Stomach (tissue), 9 donors: ENCODE results near the gene LYZL1. TPM values are rescaled to one million over a fixed set of nuclear protein-coding genes. Genes with fewer than 3 reads are reported as not detected.

Experiments used
- DNase-seq, 2 donors: peaks; one replicate each; pipeline versions ENCODE4 v3.0.0 to v3.0.0-alpha.2; 2013 to 2019
- H3K27ac ChIP-seq, 5 donors: fragments of 200-600 bp in 4 of 5; sonication (generic) in 4 of 5; one replicate each; pipeline ENCODE4 v1.5.1; 2013 to 2019; ENCODE audit warnings: mild to moderate bottlenecking in 1 of 5, moderate library complexity in 1 of 5
- H3K27me3 ChIP-seq, 3 donors: fragments of 200-600 bp; sonication (generic); one replicate each; pipeline ENCODE4 v1.5.1; 2017 to 2019; ENCODE audit warnings: mixed run types in 1 of 3
- H3K36me3 ChIP-seq, 4 donors: fragments of 200-600 bp; sonication (generic); 1 replicate in 3 of 4; 2 replicates in 1 of 4; pipeline ENCODE4 v1.5.1; 2016 to 2019
- H3K4me1 ChIP-seq, 4 donors: fragments of 200-600 bp; sonication (generic); one replicate each; pipeline ENCODE4 v1.5.1; 2016 to 2019
- H3K4me3 ChIP-seq, 4 donors: fragments of 200-600 bp; sonication (generic) in 3 of 4; one replicate each; pipeline ENCODE4 v1.5.1; 2016 to 2019; ENCODE audit warnings: mild to moderate bottlenecking in 1 of 4
- H3K9me3 ChIP-seq, 4 donors: fragments of 200-600 bp; sonication (generic); one replicate each; pipeline ENCODE4 v1.5.1; 2016 to 2019
- EP300 ChIP-seq: sonication (generic); formaldehyde crosslinking; IDR thresholded peaks from one replicate; pipeline ENCODE4 v1.6.1; 2017; ENCODE audit warnings: antibody characterized with exemption
- POLR2A ChIP-seq, 4 donors: fragments of 450-650 bp; IDR thresholded peaks; one replicate each; pipeline ENCODE4 v1.6.1; 2016; ENCODE audit warnings: antibody characterized with exemption in 4 of 4, control low read depth in 2 of 4, mild to moderate bottlenecking in 1 of 4, moderate library complexity in 1 of 4
- POLR2AphosphoS5 ChIP-seq, 3 donors: sonication (generic); formaldehyde crosslinking; IDR thresholded peaks; one replicate each; pipeline ENCODE4 v1.6.1; 2016; ENCODE audit warnings: antibody characterized with exemption in 3 of 3
- WGBS, 5 donors: extraction: QIAGEN DNeasy Blood & Tissue Kit in 3 of 5; methylation state at CpG; one replicate each; pipeline versions ENCODE4 v1.1.5 to v1.1.7; 2013 to 2018; 5-methylcytosine and 5-hydroxymethylcytosine counted together
- intact Hi-C: fragments of 100-400 bp; cut with DNase I; formaldehyde crosslinking; loops from one replicate; pipeline ENCODE4 v1.15.1; 2023; ENCODE audit warnings: low total_unique reads
- polyA plus RNA-seq, 3 donors: library from polyadenylated mRNA; stranded (reverse); fragments of 200-250 nt; gene quantifications; one replicate each; pipeline ENCODE4 v1.2.3, GENCODE V29; 2013
- total RNA-seq, 5 donors: library from RNA; depleted of rRNA; stranded (reverse); fragments of >200 nt; gene quantifications; one replicate each; pipeline versions ENCODE4 v1.1.0 to v1.2.3, GENCODE V29; 2014 to 2016
- TF ChIP-seq, protein P1 (sequence below), 7 experiments: fragments of 450-650 bp in 4 of 7; fragments of 200-600 bp in 3 of 7; sonication (generic) in 3 of 7; IDR thresholded peaks; one replicate each; pipeline ENCODE4 v1.5.1; 2016 to 2019; ENCODE audit warnings: antibody characterized with exemption in 7 of 7, control low read depth in 2 of 7, mild to moderate bottlenecking in 1 of 7
- donor health status: healthy with polysubstance abuse.
- donor health status: Bipolar disorder and iron deficiency.
- donor health status: healthy.

Gene LYZL1
- total and polyA plus RNA-seq, 8 donors, result not detected

DNA sequence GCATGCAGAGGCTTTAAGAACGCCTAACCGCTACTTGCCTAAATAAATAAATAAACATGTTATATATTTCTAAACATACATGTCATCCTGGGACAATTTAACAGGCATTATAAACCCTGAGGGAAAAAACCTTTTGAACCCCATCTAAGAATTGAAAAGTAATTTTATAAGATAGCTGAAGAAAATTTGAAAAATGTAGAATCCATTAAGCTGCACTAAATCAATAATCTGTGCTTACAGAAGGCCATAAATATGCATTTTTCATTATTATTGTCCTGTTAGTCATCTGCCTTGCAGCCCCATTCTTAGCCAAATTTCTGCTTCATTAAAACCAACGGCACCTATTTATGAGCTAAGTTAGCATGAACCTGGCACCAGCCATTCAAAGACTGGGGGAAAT, 24.2 kb downstream of the LYZL1 start:
- no peak for TF ChIP-seq POLR2AphosphoS5 (IDR thresholded peaks at IDR 0.05)
- no peak for TF ChIP-seq POLR2A (IDR thresholded peaks at IDR 0.05)
- TF ChIP-seq, protein P1, sequence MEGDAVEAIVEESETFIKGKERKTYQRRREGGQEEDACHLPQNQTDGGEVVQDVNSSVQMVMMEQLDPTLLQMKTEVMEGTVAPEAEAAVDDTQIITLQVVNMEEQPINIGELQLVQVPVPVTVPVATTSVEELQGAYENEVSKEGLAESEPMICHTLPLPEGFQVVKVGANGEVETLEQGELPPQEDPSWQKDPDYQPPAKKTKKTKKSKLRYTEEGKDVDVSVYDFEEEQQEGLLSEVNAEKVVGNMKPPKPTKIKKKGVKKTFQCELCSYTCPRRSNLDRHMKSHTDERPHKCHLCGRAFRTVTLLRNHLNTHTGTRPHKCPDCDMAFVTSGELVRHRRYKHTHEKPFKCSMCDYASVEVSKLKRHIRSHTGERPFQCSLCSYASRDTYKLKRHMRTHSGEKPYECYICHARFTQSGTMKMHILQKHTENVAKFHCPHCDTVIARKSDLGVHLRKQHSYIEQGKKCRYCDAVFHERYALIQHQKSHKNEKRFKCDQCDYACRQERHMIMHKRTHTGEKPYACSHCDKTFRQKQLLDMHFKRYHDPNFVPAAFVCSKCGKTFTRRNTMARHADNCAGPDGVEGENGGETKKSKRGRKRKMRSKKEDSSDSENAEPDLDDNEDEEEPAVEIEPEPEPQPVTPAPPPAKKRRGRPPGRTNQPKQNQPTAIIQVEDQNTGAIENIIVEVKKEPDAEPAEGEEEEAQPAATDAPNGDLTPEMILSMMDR (IDR thresholded peaks at IDR 0.05), result no peak
- no peak for TF ChIP-seq EP300
- 76 to 95% (median 87%) methylated on average over 3 of the region's 3 CpGs for WGBS, 5 donors
- H3K27me3 ChIP-seq, result no peaks in the 10 kb centered on the region
- H3K9me3 ChIP-seq, result no peaks in the 10 kb centered on the region
- no peak for DNase-seq
- no peak overlapping the region for H3K27ac ChIP-seq
- H3K4me1 ChIP-seq, result peaks cover 0 to 10% (median 6%) of the 10 kb centered on the region in 4 donors
- intact Hi-C loops, result no loop called here
- no peaks in the 10 kb centered on the region for H3K36me3 ChIP-seq
- H3K4me3 ChIP-seq, result no peak overlapping the region

DNA sequence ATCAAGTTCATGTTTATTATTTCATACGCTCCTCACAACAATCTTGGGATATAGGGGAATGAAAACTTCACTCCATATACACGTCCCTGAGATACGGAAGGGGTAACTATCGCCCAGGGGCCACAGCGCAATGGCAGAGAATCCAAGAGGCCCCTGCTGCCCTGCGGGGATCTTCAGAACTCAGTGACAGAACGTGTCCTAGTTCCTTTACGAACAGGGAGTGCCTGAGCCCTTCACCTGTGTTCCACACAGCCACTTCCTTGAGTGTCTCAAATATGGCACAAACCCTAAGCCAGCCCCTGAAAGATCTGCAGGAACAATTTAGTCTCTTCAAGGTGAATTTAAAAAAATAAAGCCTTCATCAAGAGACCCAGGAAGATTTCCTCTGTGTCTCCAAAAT, 25.9 kb downstream of the LYZL1 start:
- intact Hi-C loops, result no loop called here
- no peaks in the 10 kb centered on the region for H3K9me3 ChIP-seq
- H3K27me3 ChIP-seq, result peaks cover 0 to 5% (median 0%) of the 10 kb centered on the region in 3 donors
- TF ChIP-seq EP300, result no peak
- H3K4me3 ChIP-seq, result no peak overlapping the region
- no peaks in the 10 kb centered on the region for H3K36me3 ChIP-seq
- no peak for DNase-seq
- peaks cover 0 to 19% (median 11%) of the 10 kb centered on the region in 4 donors for H3K4me1 ChIP-seq
- no peak overlapping the region for H3K27ac ChIP-seq
- 85 to 95% (median 92%) methylated on average over 8 of the region's 8 CpGs for WGBS, 5 donors

DNA sequence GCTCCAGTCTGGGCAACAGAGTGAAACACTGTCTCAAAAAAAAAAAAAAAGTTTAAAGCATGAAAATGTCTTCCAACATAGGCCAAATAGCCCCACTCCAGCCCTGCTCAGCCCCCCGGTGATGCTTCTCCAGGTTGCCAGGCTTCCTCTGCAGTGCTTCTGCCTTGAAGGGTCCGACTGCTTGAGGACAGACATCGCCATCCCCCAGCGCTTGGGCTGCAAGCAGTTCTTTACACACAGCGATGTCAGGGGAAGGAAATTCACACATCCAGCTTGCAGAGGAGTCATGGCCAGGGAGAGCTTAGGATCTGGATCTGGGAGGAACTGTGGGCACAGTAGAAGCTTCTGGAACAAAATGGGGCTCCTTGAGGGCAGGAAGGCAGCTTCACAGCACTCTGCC, 26.9 kb downstream of the LYZL1 start:
- intact Hi-C loops, result no loop called here
- peaks cover 0 to 19% (median 11%) of the 10 kb centered on the region in 4 donors for H3K4me1 ChIP-seq
- H3K4me3 ChIP-seq, result no peak overlapping the region
- H3K27me3 ChIP-seq, result peaks cover 0 to 5% (median 0%) of the 10 kb centered on the region in 3 donors
- no peaks in the 10 kb centered on the region for H3K9me3 ChIP-seq
- no peak overlapping the region for H3K27ac ChIP-seq
- no peaks in the 10 kb centered on the region for H3K36me3 ChIP-seq
- 87 to 94% (median 91%) methylated on average over 5 of the region's 5 CpGs for WGBS, 5 donors
- TF ChIP-seq POLR2A (IDR thresholded peaks at IDR 0.05), result no peak
- TF ChIP-seq EP300, result no peak
- TF ChIP-seq, protein P1 (IDR thresholded peaks at IDR 0.05), result no peak
- no peak for TF ChIP-seq POLR2AphosphoS5 (IDR thresholded peaks at IDR 0.05)
- DNase-seq, result no peak

DNA sequence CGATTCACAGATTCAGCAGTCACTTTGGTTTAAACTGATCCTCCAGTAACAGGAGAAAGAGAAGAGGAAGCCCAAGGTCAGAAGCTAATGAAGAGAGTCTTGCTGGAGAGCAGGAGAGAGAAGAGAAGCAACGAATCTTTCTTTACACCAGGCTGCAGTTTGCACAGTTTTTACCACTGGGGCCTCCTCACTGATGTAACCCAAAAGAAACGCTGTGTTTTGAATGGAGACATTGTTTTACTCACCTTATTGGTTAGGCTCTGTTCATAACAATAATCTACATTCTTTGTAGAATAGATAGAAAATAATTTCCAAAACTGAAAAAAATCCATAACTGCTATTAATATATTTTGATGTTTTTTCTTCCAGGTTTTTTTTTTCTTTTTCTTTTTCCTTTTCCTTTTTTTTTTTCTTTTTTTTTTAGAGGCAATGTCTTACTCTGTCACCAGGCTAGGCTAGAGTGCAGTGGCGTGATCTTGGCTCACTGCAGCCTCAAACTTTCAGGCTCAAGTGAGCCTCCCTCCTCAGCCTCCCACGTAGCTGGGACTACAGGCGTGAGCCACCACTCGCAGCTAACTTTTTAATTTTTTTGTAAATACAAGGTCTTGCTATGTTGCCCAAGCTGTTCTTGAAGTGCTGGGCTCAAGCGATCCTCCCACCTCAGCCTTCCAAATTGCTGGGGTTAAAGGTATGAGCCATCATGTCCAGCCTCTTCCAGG, 27.6 kb downstream of the LYZL1 start:
- H3K27ac ChIP-seq, result no peak overlapping the region
- TF ChIP-seq EP300 (no peak), POLR2A (IDR thresholded peaks at IDR 0.05) (no peak), POLR2AphosphoS5 (IDR thresholded peaks at IDR 0.05) (no peak)
- TF ChIP-seq, protein P1 (IDR thresholded peaks at IDR 0.05), result no peak
- H3K27me3 ChIP-seq, result peaks cover 0 to 5% (median 0%) of the 10 kb centered on the region in 3 donors
- no peak overlapping the region for H3K4me3 ChIP-seq
- intact Hi-C loops, result no loop called here
- H3K36me3 ChIP-seq, result no peaks in the 10 kb centered on the region
- DNase-seq, result no peak
- no peaks in the 10 kb centered on the region for H3K9me3 ChIP-seq
- WGBS, 5 donors, result 85 to 89% (median 88%) methylated on average over 8 of the region's 8 CpGs
- peaks cover 0 to 19% (median 11%) of the 10 kb centered on the region in 4 donors for H3K4me1 ChIP-seq

DNA sequence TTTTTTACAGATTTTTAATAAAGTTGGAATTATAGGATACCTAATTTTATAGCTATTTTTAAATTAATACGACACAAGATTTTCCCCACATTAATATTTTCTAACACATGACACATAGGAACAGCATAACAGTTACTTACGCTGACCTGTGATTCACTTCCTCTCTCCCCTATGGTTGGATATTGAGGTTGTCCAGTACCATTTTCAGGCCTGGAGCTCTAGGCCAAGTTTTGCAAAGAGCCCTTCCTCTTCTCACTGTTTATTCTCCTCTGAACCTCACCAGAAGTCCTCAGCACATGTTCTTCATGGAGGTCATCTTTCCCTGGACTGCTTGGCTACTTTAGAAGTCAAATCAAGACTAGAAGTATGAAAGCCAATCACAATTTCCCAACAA, 28.2 kb downstream of the LYZL1 start:
- H3K4me1 ChIP-seq, result peaks cover 0 to 19% (median 11%) of the 10 kb centered on the region in 4 donors
- H3K36me3 ChIP-seq, result no peaks in the 10 kb centered on the region
- WGBS, 5 donors, result 87 to 96% (median 93%) methylated on average over 2 of the region's 2 CpGs
- no peak overlapping the region for H3K27ac ChIP-seq
- DNase-seq, result no peak
- intact Hi-C loops, result no loop called here
- no peak overlapping the region for H3K4me3 ChIP-seq
- H3K27me3 ChIP-seq, result peaks cover 0 to 5% (median 0%) of the 10 kb centered on the region in 3 donors
- no peaks in the 10 kb centered on the region for H3K9me3 ChIP-seq
- TF ChIP-seq, protein P1 (IDR thresholded peaks at IDR 0.05), result no peak
- TF ChIP-seq POLR2A (IDR thresholded peaks at IDR 0.05) (no peak), POLR2AphosphoS5 (IDR thresholded peaks at IDR 0.05) (no peak), EP300 (no peak)
